Renal pelvis (tissue), 4 donors: ENCODE results near the gene SFMBT2. TPM values are rescaled to one million over a fixed set of nuclear protein-coding genes. Genes with fewer than 3 reads are reported as not detected.
"Not testable (repeated sequence)": the region's sequence is repeated elsewhere in the genome, so short reads cannot be mapped to it uniquely, and the experiment has no call there.

Experiments
- DNase-seq: peaks from one replicate; pipeline ENCODE4 v3.0.0-alpha.2; 2013
- polyA plus RNA-seq, 3 donors: library from polyadenylated mRNA; unstranded; fragments of 120-200 nt; gene quantifications; one replicate each; pipeline ENCODE4 v1.2.1, GENCODE V29; 2013; ENCODE audit not compliant: insufficient read length in 3 of 3

Gene SFMBT2
- polyA plus RNA-seq, 3 donors = 6.2 to 8.5 (median 7.6) TPM

GRCh38 chr10:7327885-7328284, 82.9 kb downstream of the SFMBT2 start:
- no peak for DNase-seq

- no peak for DNase-seq
Measured at GRCh38 chr10:7322623-7323022, 88.2 kb downstream of the SFMBT2 start.

- no peak for DNase-seq
Measured at GRCh38 chr10:7320072-7320471, 90.8 kb downstream of the SFMBT2 start.

GRCh38 chr10:7319632-7320031, 91.2 kb downstream of the SFMBT2 start:
- no peak for DNase-seq

GRCh38 chr10:7318836-7319235, 92.0 kb downstream of the SFMBT2 start:
- DNase-seq = no peak

GRCh38 chr10:7317786-7318446, 92.9 kb downstream of the SFMBT2 start:
- DNase-seq = no peak

GRCh38 chr10:7316839-7317238, 94.0 kb downstream of the SFMBT2 start:
- DNase-seq = no peak

- DNase-seq = no peak
Measured at GRCh38 chr10:7315906-7316305, 94.9 kb downstream of the SFMBT2 start.

GRCh38 chr10:7314170-7314569, 96.7 kb downstream of the SFMBT2 start:
- DNase-seq = no peak

- DNase-seq = no peak
Measured at GRCh38 chr10:7312488-7312857, 98.4 kb downstream of the SFMBT2 start.

GRCh38 chr10:7311850-7312487, 98.9 kb downstream of the SFMBT2 start:
- not testable (repeated sequence) for DNase-seq

- no peak for DNase-seq
Measured at GRCh38 chr10:7311218-7311849, 99.5 kb downstream of the SFMBT2 start.

GRCh38 chr10:7310076-7310475, 100.8 kb downstream of the SFMBT2 start:
- no peak for DNase-seq

GRCh38 chr10:7308826-7309225, 102.0 kb downstream of the SFMBT2 start:
- no peak for DNase-seq

- no peak for DNase-seq
Measured at GRCh38 chr10:7306616-7307015, 104.2 kb downstream of the SFMBT2 start.

GRCh38 chr10:7306147-7306546, 104.7 kb downstream of the SFMBT2 start:
- DNase-seq = no peak

- no peak for DNase-seq
Measured at GRCh38 chr10:7305053-7305452, 105.8 kb downstream of the SFMBT2 start.

- DNase-seq = no peak
Measured at GRCh38 chr10:7304110-7304509, 106.7 kb downstream of the SFMBT2 start.

GRCh38 chr10:7302930-7303557, 107.8 kb downstream of the SFMBT2 start:
- no peak for DNase-seq

- peak; percentile 84 for DNase-seq
Measured at GRCh38 chr10:7302392-7302906, 108.4 kb downstream of the SFMBT2 start.

- DNase-seq = no peak
Measured at GRCh38 chr10:7301006-7301778, 109.6 kb downstream of the SFMBT2 start.
